HCT116 (cell line): ENCODE results near the gene RNF150.

Experiments
- CBX3 ChIP-seq: IDR thresholded peaks from 2 replicates; pipeline ENCODE4 v1.6.1; 2012; ENCODE audit warnings: low read depth
- TF ChIP-seq, protein P1 (sequence below), 3 experiments: fragments of 200-600 bp in 1 of 3; sonication (generic) in 1 of 3; IDR thresholded peaks in 2 of 3; conservative IDR thresholded peaks in 1 of 3; 2 replicates each; pipeline ENCODE4 v1.5.1; 2012 to 2017; ENCODE audit warnings: low read depth in 2 of 3, low read length in 2 of 3, antibody characterized with exemption in 1 of 3, borderline replicate concordance in 1 of 3, control low read depth in 1 of 3, mild to moderate bottlenecking in 1 of 3, mixed read lengths in 1 of 3, mixed run types in 1 of 3, moderate library complexity in 1 of 3; ENCODE audit not compliant: insufficient read depth in 1 of 3

DNA sequence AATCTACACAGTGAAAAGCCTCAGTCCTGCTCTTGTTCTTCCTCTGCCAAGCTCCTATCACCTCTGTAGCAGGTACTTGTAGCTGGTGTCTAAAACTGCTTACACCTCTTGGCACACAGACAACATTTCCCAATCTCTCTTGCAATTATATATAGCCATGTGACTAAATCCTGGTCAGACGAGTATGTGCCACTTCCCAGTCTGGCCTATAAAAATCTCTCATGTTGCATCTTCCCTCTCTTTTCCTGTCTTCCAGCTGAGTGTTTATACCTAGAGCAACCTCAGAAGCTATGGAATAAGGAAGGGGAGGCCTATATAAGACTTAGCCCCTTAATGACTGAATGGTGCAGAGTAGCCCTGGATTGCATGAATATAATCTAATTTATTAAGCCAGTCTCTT is 105.8 kb downstream of the RNF150 start:
- TF ChIP-seq, protein P1, sequence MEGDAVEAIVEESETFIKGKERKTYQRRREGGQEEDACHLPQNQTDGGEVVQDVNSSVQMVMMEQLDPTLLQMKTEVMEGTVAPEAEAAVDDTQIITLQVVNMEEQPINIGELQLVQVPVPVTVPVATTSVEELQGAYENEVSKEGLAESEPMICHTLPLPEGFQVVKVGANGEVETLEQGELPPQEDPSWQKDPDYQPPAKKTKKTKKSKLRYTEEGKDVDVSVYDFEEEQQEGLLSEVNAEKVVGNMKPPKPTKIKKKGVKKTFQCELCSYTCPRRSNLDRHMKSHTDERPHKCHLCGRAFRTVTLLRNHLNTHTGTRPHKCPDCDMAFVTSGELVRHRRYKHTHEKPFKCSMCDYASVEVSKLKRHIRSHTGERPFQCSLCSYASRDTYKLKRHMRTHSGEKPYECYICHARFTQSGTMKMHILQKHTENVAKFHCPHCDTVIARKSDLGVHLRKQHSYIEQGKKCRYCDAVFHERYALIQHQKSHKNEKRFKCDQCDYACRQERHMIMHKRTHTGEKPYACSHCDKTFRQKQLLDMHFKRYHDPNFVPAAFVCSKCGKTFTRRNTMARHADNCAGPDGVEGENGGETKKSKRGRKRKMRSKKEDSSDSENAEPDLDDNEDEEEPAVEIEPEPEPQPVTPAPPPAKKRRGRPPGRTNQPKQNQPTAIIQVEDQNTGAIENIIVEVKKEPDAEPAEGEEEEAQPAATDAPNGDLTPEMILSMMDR (IDR thresholded peaks at IDR 0.05 in 2 of 3, conservative IDR thresholded peaks at IDR 0.05 in 1 of 3; ENCODE audit: borderline replicate concordance in 1 of 3, insufficient read depth in 1 of 3, low read depth in 2 of 3, low read length in 2 of 3) = no peak
- TF ChIP-seq CBX3 = no peak
